GM12801 (cell line): ENCODE data around the gene PRKAG2.

Experiments
- CTCF ChIP-seq: IDR thresholded peaks from one replicate; pipeline ENCODE4 v1.5.1; 2011; ENCODE audit warnings: control low read depth; ENCODE audit not compliant: insufficient read length; ENCODE audit errors: extremely low read depth

Gene PRKAG2

GRCh38 chr7:151691449-151691848, 185.5 kb downstream of the PRKAG2 start:
- no peak for TF ChIP-seq CTCF

- no peak for TF ChIP-seq CTCF
These were observed 186.3 kb downstream of the PRKAG2 start for GRCh38 chr7:151690606-151691005.

- no peak for TF ChIP-seq CTCF
These were observed 187.5 kb downstream of the PRKAG2 start for GRCh38 chr7:151689196-151689971.

- TF ChIP-seq CTCF = no peak
These were observed 188.6 kb downstream of the PRKAG2 start for GRCh38 chr7:151688236-151688780.

- no peak for TF ChIP-seq CTCF
These were observed 189.2 kb downstream of the PRKAG2 start for GRCh38 chr7:151687523-151688235.

- TF ChIP-seq CTCF = no peak
These were observed 190.1 kb downstream of the PRKAG2 start for GRCh38 chr7:151686826-151687225.

- no peak for TF ChIP-seq CTCF
These were observed 190.7 kb downstream of the PRKAG2 start for GRCh38 chr7:151686016-151686766.
